GM18858 (cell line): ENCODE results near the gene ZNF385C.

Experiments
- ATAC-seq: cut with Tn5 transposase; IDR thresholded peaks from one replicate; pipeline ENCODE4 v1.9.1; 2021; ENCODE audit not compliant: unreplicated experiment

ZNF385C gene

GRCh38 chr17:42125565-42125964 is 27.3 kb upstream of the ZNF385C start:
- no peak for ATAC-seq

GRCh38 chr17:42124256-42124655 is 26.0 kb upstream of the ZNF385C start:
- ATAC-seq, result no peak

GRCh38 chr17:42122371-42123303 is 24.4 kb upstream of the ZNF385C start, which contains the start of gene HSPB9:
HSPB9 (plus strand) TSS chr17:42122804; CDS start chr17:42122851, 47 bp downstream.
- no peak for ATAC-seq

GRCh38 chr17:42120770-42121769 is 22.8 kb upstream of the ZNF385C start, which contains the start of gene KAT2A:
KAT2A (minus strand) TSS chr17:42121367; CDS start chr17:42121304, 63 bp downstream.
- ATAC-seq, result no peak

- ATAC-seq, result no peak
These were observed 22.0 kb upstream of the ZNF385C start for GRCh38 chr17:42120161-42120769.

DNA sequence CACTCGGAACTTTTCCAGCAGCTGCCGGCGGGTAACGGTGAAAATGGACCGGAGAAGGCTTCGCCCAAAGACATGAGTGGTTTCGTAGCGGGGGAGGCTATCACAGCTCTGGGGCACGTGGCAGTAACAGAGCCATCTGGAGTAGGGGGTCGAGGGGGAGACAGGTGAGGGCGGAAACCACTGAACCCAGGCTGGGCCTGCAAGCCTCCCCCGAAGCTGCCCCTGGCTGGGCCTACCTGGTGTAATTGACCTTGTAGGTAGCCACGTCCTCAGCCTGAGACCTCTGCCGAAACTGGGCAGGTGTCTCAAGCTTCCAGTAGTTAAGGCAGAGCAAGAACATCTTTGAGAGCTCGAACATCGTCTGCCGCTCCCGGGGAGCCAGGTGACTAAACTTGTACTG is 21.0 kb upstream of the ZNF385C start:
- no peak for ATAC-seq

- no peak for ATAC-seq
These were observed 20.3 kb upstream of the ZNF385C start for GRCh38 chr17:42118545-42118944.

DNA sequence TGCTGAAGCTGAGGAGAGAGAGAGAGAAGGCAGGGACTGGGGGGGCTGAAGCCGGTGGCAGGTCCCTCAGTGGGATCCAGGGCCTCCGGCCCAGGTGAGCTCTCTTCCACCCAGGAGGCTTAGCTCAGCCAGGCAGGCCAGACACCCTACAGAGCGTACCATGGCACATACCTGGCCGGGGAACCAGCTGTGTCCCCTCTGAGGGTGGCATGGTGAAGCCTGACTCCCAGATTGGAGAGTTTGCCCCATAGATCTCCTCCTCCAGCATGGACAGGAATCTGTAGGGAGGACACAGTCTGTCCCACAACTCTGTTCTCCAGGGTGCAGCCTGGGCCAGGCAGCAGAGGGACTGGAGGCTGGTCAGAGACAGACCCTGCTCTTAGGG is 19.8 kb upstream of the ZNF385C start:
- no peak for ATAC-seq

GRCh38 chr17:42117397-42118125 is 19.3 kb upstream of the ZNF385C start:
- ATAC-seq, result no peak

- no peak for ATAC-seq
These were observed 18.6 kb upstream of the ZNF385C start for GRCh38 chr17:42116705-42117396.

GRCh38 chr17:42114118-42114517 is 15.8 kb upstream of the ZNF385C start:
- no peak for ATAC-seq

GRCh38 chr17:42113293-42114069 is 15.2 kb upstream of the ZNF385C start:
- ATAC-seq, result no peak

DNA sequence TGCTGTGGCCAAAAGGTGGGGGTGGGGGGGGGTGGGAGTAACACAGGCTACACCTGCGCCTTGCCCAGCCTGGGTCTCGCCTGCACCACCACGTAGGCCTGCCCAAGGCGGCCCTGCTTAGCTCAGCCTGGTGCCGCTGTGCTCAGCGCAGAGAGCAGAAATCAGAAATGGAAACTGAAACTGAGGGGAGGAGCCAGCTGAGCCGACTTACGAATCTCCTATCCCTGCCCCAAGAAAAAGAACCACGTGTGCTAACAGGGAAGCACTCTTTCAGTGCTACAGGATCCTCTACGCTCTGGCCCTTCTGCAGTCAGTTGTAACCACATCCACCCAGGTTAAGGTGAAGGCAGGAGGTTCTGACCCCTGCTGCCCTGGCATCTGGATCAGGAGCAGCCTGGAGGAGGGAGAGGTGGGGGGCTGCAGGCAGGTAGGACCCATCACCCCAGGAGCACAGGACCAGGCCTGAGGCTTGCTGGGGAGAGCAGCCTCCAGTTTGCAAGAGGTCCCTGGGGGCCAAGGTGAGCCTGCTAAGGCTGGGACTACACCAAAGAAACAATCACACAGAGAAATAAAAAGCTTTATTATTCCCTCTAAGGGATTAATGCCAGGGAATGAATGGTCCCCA is 14.4 kb upstream of the ZNF385C start, which contains the start of gene DHX58:
Gene DHX58, minus strand, starts transcription at position 163 of the 625 bp plus-strand sequence. CDS start 822 bp downstream, outside the sequence.
- peak; percentile 55 for ATAC-seq

GRCh38 chr17:42111871-42112551 is 13.7 kb upstream of the ZNF385C start:
- ATAC-seq, result no peak

GRCh38 chr17:42111265-42111636 is 13.0 kb upstream of the ZNF385C start:
- no peak for ATAC-seq

DNA sequence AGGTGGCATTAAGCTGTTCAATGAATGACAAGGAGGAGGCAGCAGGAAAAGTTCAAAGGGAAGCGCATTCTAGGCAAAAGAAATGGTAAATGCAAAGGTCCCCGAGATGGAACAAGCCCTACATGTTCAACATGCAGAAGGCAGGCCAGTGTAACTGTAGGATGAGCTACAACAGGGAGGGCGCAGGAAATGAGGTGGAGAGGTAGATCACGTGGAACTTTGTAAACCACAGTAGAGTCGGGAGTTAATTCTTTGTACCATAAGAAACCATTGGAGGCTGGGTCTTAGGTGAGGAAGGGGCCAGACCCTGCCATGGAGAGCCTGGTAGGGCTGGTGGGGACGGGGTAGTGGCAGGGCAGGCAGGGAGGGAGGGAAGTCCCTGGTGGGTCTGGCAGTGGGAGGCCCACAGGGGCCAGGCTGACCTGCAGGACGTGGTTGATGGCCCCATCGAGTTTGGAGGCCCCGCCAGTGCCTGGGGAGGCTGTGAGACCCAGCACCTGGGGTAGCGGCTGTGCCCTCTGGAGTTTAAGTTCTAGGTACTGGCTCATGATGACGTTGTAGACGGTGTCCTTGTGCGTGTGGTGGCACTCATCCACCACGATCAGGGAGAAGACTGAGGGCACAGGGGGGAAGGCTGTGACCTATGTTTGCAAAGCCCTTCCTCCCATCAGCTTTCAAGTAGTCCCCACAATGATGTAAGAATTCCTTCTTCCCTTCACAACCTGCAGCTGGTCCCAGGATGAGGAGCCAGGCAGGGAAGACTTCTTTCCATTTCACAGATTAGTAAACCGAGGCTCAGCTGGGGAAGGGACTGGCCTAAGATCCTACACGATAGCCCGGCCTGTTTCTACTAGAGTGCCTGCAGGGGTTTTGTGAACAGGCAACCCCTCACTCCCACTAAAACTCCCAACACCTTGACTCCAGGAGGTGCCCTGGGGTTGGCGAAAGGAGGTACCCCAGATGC is 12.3 kb upstream of the ZNF385C start:
- ATAC-seq, result no peak

DNA sequence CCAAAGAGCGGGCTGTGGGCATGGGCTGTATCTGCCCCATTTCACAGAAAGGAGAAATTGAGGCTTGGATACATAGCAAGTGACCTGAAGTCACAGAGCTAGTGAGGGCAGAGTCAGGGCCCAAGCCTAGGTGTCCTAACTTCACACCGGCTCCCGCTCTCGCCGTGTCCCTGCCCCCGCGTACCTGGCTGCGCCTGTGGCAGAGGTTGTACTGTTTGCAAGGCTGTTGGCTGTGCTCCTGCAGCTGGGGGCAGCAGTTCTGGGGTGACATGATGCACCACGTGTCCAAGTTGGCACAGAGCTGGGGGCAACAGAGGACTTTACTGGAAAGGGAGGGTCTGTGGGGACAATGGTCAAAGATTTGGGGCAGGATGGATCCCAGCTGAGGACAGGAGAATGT is 10.8 kb upstream of the ZNF385C start:
- ATAC-seq, result no peak
